ENCODE measurements around the gene NKX2-2. TPM values are rescaled to one million over a fixed set of nuclear protein-coding genes. Genes with fewer than 3 reads are reported as not detected.

NKX2-2 gene
- total RNA-seq, 1 donor from 2014 or later, result not detected

- TF ChIP-seq CTCF (IDR thresholded peaks at IDR 0.05; ENCODE audit: insufficient read depth, low read length, severe bottlenecking), result no peak
- Histone ChIP-seq H3K27me3 (ENCODE audit: control insufficient read depth, insufficient read depth, low read length) (peaks cover 31% of the 10 kb centered on the region), H3K4me3 (ENCODE audit: low read depth, low read length) (no peak overlapping the region), H3K36me3 (ENCODE audit: control insufficient read depth, insufficient read depth, low read length) (no peaks in the 10 kb centered on the region)
- no peak for FAIRE-seq
- no peak for DNase-seq (ENCODE audit: low read depth)
Observed at GRCh38 chr20:21504323-21504722, 9.5 kb downstream of the NKX2-2 start.

GRCh38 chr20:21503345-21503744, 10.5 kb downstream of the NKX2-2 start:
- no peak for TF ChIP-seq CTCF (IDR thresholded peaks at IDR 0.05; ENCODE audit: insufficient read depth, low read length, severe bottlenecking)
- H3K4me3 ChIP-seq (ENCODE audit: low read depth, low read length), result no peak overlapping the region
- peaks cover 25% of the 10 kb centered on the region for H3K27me3 ChIP-seq (ENCODE audit: control insufficient read depth, insufficient read depth, low read length)
- FAIRE-seq, result no peak
- DNase-seq (ENCODE audit: low read depth), result no peak
- H3K36me3 ChIP-seq (ENCODE audit: control insufficient read depth, insufficient read depth, low read length), result no peaks in the 10 kb centered on the region

GRCh38 chr20:21501184-21501583, 12.7 kb downstream of the NKX2-2 start:
- H3K27me3 ChIP-seq (ENCODE audit: control insufficient read depth, insufficient read depth, low read length), result peaks cover 9% of the 10 kb centered on the region
- no peak for DNase-seq (ENCODE audit: low read depth)

GRCh38 chr20:21500599-21500998, 13.3 kb downstream of the NKX2-2 start:
- FAIRE-seq, result no peak
- peaks cover 8% of the 10 kb centered on the region for H3K27me3 ChIP-seq (ENCODE audit: control insufficient read depth, insufficient read depth, low read length)
- no peak for TF ChIP-seq CTCF (IDR thresholded peaks at IDR 0.05; ENCODE audit: insufficient read depth, low read length, severe bottlenecking)

More at GRCh38 chr20:21501184-21501583, 12.7 kb downstream of the NKX2-2 start:
- Histone ChIP-seq H3K36me3 (ENCODE audit: control insufficient read depth, insufficient read depth, low read length) (no peaks in the 10 kb centered on the region), H3K4me3 (ENCODE audit: low read depth, low read length) (no peak overlapping the region)
- peak; percentile 36 for FAIRE-seq
- no peak for TF ChIP-seq CTCF (IDR thresholded peaks at IDR 0.05; ENCODE audit: insufficient read depth, low read length, severe bottlenecking)

GRCh38 chr20:21499641-21500040, 14.2 kb downstream of the NKX2-2 start:
- DNase-seq (ENCODE audit: low read depth), result no peak
- H3K4me3 ChIP-seq (ENCODE audit: low read depth, low read length), result no peak overlapping the region
- no peaks in the 10 kb centered on the region for H3K36me3 ChIP-seq (ENCODE audit: control insufficient read depth, insufficient read depth, low read length)
- no peak for TF ChIP-seq CTCF (IDR thresholded peaks at IDR 0.05; ENCODE audit: insufficient read depth, low read length, severe bottlenecking)
- peaks cover 2% of the 10 kb centered on the region for H3K27me3 ChIP-seq (ENCODE audit: control insufficient read depth, insufficient read depth, low read length)
- no peak for FAIRE-seq

More at GRCh38 chr20:21500599-21500998, 13.3 kb downstream of the NKX2-2 start:
- H3K4me3 ChIP-seq (ENCODE audit: low read depth, low read length), result no peak overlapping the region
- no peak for DNase-seq (ENCODE audit: low read depth)
- H3K36me3 ChIP-seq (ENCODE audit: control insufficient read depth, insufficient read depth, low read length), result no peaks in the 10 kb centered on the region

GRCh38 chr20:21498635-21499034, 15.2 kb downstream of the NKX2-2 start:
- no peak overlapping the region for H3K4me3 ChIP-seq (ENCODE audit: low read depth, low read length)
- TF ChIP-seq CTCF (IDR thresholded peaks at IDR 0.05; ENCODE audit: insufficient read depth, low read length, severe bottlenecking), result no peak
- no peaks in the 10 kb centered on the region for H3K36me3 ChIP-seq (ENCODE audit: control insufficient read depth, insufficient read depth, low read length)

More at GRCh38 chr20:21498635-21499034, 15.2 kb downstream of the NKX2-2 start:
- DNase-seq (ENCODE audit: low read depth) (no peak), FAIRE-seq (no peak)
- H3K27me3 ChIP-seq (ENCODE audit: control insufficient read depth, insufficient read depth, low read length), result peaks cover 2% of the 10 kb centered on the region
